Activated CD8-positive, alpha-beta T cell treated with anti-CD3 and anti-CD28 coated beads for 36 hours (primary cell): ENCODE data around the gene LTC4S. TPM values are rescaled to one million over a fixed set of nuclear protein-coding genes. Genes with fewer than 3 reads are reported as not detected.

ENCODE experiments used
- ATAC-seq: fragments of 200-7000 bp; cut with Tn5 transposase; one replicate; pipeline ENCODE4 v1.10.0; 2021; ENCODE audit warnings: mild to moderate bottlenecking, moderate library complexity
- CTCF ChIA-PET: fragments of 350-600 bp; sonication (Branson Sonifier 250); formaldehyde crosslinking; loops from one replicate; lab custom pipeline; 2021; ENCODE audit warnings: antibody characterized with exemption; lab: Charles Lee
- POLR2A ChIA-PET: fragments of 350-600 bp; sonication (Branson Sonifier 250); formaldehyde crosslinking; loops from one replicate; lab custom pipeline; 2021; ENCODE audit warnings: antibody characterized with exemption; lab: Charles Lee
- DNase-seq: peaks from one replicate; pipeline ENCODE4 v3.0.0-alpha.2; 2020
- H3K27ac Mint-ChIP-seq: one replicate; pipeline ENCODE4 v1.8.0; 2021; ENCODE audit warnings: mild to moderate bottlenecking, mixed read lengths
- H3K27me3 Mint-ChIP-seq: one replicate; pipeline ENCODE4 v1.8.0; 2021; ENCODE audit warnings: mixed read lengths
- H3K36me3 Mint-ChIP-seq: one replicate; pipeline ENCODE4 v1.8.0; 2021; ENCODE audit warnings: low read depth, mixed read lengths
- H3K4me1 Mint-ChIP-seq: one replicate; pipeline ENCODE4 v1.8.0; 2021; ENCODE audit warnings: low read depth, mixed read lengths
- H3K4me3 Mint-ChIP-seq: one replicate; pipeline ENCODE4 v1.8.0; 2021; ENCODE audit warnings: mild to moderate bottlenecking, moderate library complexity, mixed read lengths
- H3K9me3 Mint-ChIP-seq: one replicate; pipeline ENCODE4 v1.8.0; 2021; ENCODE audit warnings: mixed read lengths
- CTCF ChIP-seq: fragments of 200-600 bp; IDR thresholded peaks from one replicate; pipeline ENCODE4 v1.8.0; 2022; ENCODE audit warnings: antibody characterized with exemption, mild to moderate bottlenecking
- intact Hi-C: fragments of 100-400 bp; cut with micrococcal nuclease; formaldehyde crosslinking; loops from one replicate; pipeline ENCODE4 v1.10.0; 2022
- total RNA-seq, 2 experiments: library from RNA; stranded (reverse); gene quantifications; one replicate each; pipeline ENCODE4 v1.2.3, GENCODE V29; 2021

LTC4S gene
- total RNA-seq, 2 experiments from 2014 or later, result 1.3 TPM; not detected in 1

GRCh38 chr5:179801304-179802206, 7.8 kb downstream of the LTC4S start:
- Mint-ChIP-seq H3K4me1 (peaks cover 32% of the 10 kb centered on the region), H3K4me3 (no peak overlapping the region)

GRCh38 chr5:179802207-179802883, 8.6 kb downstream of the LTC4S start:
- H3K4me3 Mint-ChIP-seq, result no peak overlapping the region
- TF ChIP-seq CTCF, result no peak
- no peaks in the 10 kb centered on the region for H3K9me3 Mint-ChIP-seq
- POLR2A ChIA-PET, result interaction anchor here (0.7 to 2.1 kb wide), 11 partner anchors 9 to 179 kb away, joined by 3 to 8 read pairs (median 4); partner anchors contain the start of genes HNRNPH1, LTC4S, MRNIP and SQSTM1
- CTCF ChIA-PET, result interaction anchor here (0.6 to 2.9 kb wide), 32 partner anchors 8 to 290 kb away, joined by 3 to 13 read pairs (median 5); partner anchors contain the start of genes LTC4S and SQSTM1
- intact Hi-C loops, result loop anchor here (2.0 to 5.0 kb wide), 3 partner anchors 40 to 104 kb away; partner anchors contain the start of genes MRNIP and TBC1D9B
- peaks cover 5% of the 10 kb centered on the region for H3K36me3 Mint-ChIP-seq
- no peaks in the 10 kb centered on the region for H3K27me3 Mint-ChIP-seq
- H3K27ac Mint-ChIP-seq, result peak overlapping the region; percentile 20
- DNase-seq (no peak), ATAC-seq (no peak)
- H3K4me1 Mint-ChIP-seq, result peaks cover 27% of the 10 kb centered on the region

More at GRCh38 chr5:179801304-179802206, 7.8 kb downstream of the LTC4S start:
- ChIA-PET CTCF (interaction anchor here (0.6 to 2.9 kb wide), 34 partner anchors 7 to 291 kb away, joined by 3 to 13 read pairs (median 4); partner anchors contain the start of genes LTC4S and SQSTM1), POLR2A (interaction anchor here (0.7 to 2.1 kb wide), 11 partner anchors 8 to 178 kb away, joined by 3 to 8 read pairs (median 4); partner anchors contain the start of genes HNRNPH1, LTC4S, MRNIP and SQSTM1)
- DNase-seq (peak; percentile 91), ATAC-seq (peak; percentile 46)
- no peaks in the 10 kb centered on the region for H3K9me3 Mint-ChIP-seq
- no peaks in the 10 kb centered on the region for H3K27me3 Mint-ChIP-seq
- no peak overlapping the region for H3K27ac Mint-ChIP-seq
- peak; percentile 86 for TF ChIP-seq CTCF
- H3K36me3 Mint-ChIP-seq, result peaks cover 10% of the 10 kb centered on the region
- intact Hi-C loops, result loop anchor here (2.0 to 5.0 kb wide), 3 partner anchors 39 to 105 kb away; partner anchors contain the start of genes MRNIP and TBC1D9B

- peak overlapping the region; percentile 20 for H3K27ac Mint-ChIP-seq
- no peak for ATAC-seq
Observed at GRCh38 chr5:179802950-179803562, 9.3 kb downstream of the LTC4S start.

More at GRCh38 chr5:179802950-179803562, 9.3 kb downstream of the LTC4S start:
- Mint-ChIP-seq H3K9me3 (no peaks in the 10 kb centered on the region), H3K4me1 (peaks cover 27% of the 10 kb centered on the region), H3K27me3 (no peaks in the 10 kb centered on the region), H3K4me3 (no peak overlapping the region), H3K36me3 (peaks cover 4% of the 10 kb centered on the region)
- POLR2A ChIA-PET, result interaction anchor here (1.0 to 3.5 kb wide), 5 partner anchors 10 to 180 kb away, joined by 3 to 25 read pairs (median 6); partner anchors contain the start of genes HNRNPH1, LTC4S, MRNIP and SQSTM1
- no peak for DNase-seq
- intact Hi-C loops, result loop anchor here (2.0 to 5.0 kb wide), 3 partner anchors 41 to 104 kb away; partner anchors contain the start of genes MRNIP and TBC1D9B
- TF ChIP-seq CTCF, result no peak
- CTCF ChIA-PET, result interaction anchor here (0.9 to 2.9 kb wide), 15 partner anchors 8 to 106 kb away, joined by 3 to 13 read pairs (median 7); partner anchors contain the start of genes LTC4S and SQSTM1
